GM18511 (cell line): ENCODE results near the gene USP34.
A peak's percentile ranks its signal among the peaks of the same experiment; 100 is the strongest.
"Not testable (repeated sequence)": the region's sequence is repeated elsewhere in the genome, so short reads cannot be mapped to it uniquely, and the experiment has no call there.

Experiments used
- ATAC-seq: cut with Tn5 transposase; IDR thresholded peaks from one replicate; pipeline ENCODE4 v1.9.1; 2021; ENCODE audit warnings: mild to moderate bottlenecking, moderate library complexity; ENCODE audit not compliant: unreplicated experiment

Gene USP34

GRCh38 chr2:61193670-61194561 lies 277.0 kb downstream of the USP34 start:
- no peak for ATAC-seq

- no peak for ATAC-seq
These were observed 283.8 kb downstream of the USP34 start for GRCh38 chr2:61187085-61187484.

GRCh38 chr2:61185231-61185728 lies 285.6 kb downstream of the USP34 start:
- no peak for ATAC-seq

GRCh38 chr2:61184263-61184662 lies 286.6 kb downstream of the USP34 start:
- ATAC-seq: no peak

- ATAC-seq: no peak
These were observed 287.1 kb downstream of the USP34 start for GRCh38 chr2:61183795-61184194.

GRCh38 chr2:61182059-61182383 lies 288.9 kb downstream of the USP34 start:
- ATAC-seq: no peak

GRCh38 chr2:61181382-61182058 lies 289.4 kb downstream of the USP34 start:
- no peak for ATAC-seq

GRCh38 chr2:61180686-61181085 lies 290.2 kb downstream of the USP34 start:
- ATAC-seq: no peak

- ATAC-seq: no peak
These were observed 290.9 kb downstream of the USP34 start for GRCh38 chr2:61179701-61180639.

- no peak for ATAC-seq
These were observed 292.0 kb downstream of the USP34 start for GRCh38 chr2:61178603-61179545.

GRCh38 chr2:61177727-61178549 lies 292.9 kb downstream of the USP34 start:
- ATAC-seq: peak; percentile 46

GRCh38 chr2:61176755-61177726 lies 293.8 kb downstream of the USP34 start:
- ATAC-seq: peak; percentile 77

- ATAC-seq: no peak
These were observed 295.9 kb downstream of the USP34 start for GRCh38 chr2:61175036-61175435.

GRCh38 chr2:61173116-61173515 lies 297.8 kb downstream of the USP34 start:
- no peak for ATAC-seq

- ATAC-seq: no peak
These were observed 298.2 kb downstream of the USP34 start for GRCh38 chr2:61172671-61173070.

GRCh38 chr2:61167579-61167978 lies 303.3 kb downstream of the USP34 start:
- ATAC-seq: no peak

GRCh38 chr2:61165946-61166345 lies 304.9 kb downstream of the USP34 start:
- no peak for ATAC-seq

- ATAC-seq: not testable (repeated sequence)
These were observed 305.8 kb downstream of the USP34 start for GRCh38 chr2:61165082-61165481.
